Mesothelial cell of epicardium (in vitro differentiated cells): ENCODE data around the gene USP3. TPM values are rescaled to one million over a fixed set of nuclear protein-coding genes. Genes with fewer than 3 reads are reported as not detected.
A peak's percentile ranks its signal among the peaks of the same experiment; 100 is the strongest.

Experiments used
- DNase-seq, 2 experiments: peaks; one replicate each; pipeline ENCODE4 v3.0.0; 2021; ENCODE audit warnings: low spot score in 2 of 2; ENCODE audit not compliant: unreplicated experiment in 2 of 2
- H3K27ac Mint-ChIP-seq: 2 replicates; pipeline ENCODE4 v1.8.0; 2021; ENCODE audit warnings: mixed read lengths
- H3K27me3 Mint-ChIP-seq: 2 replicates; pipeline ENCODE4 v1.8.0; 2021; ENCODE audit warnings: low read depth, mixed read lengths
- H3K36me3 Mint-ChIP-seq: 2 replicates; pipeline ENCODE4 v1.8.0; 2021; ENCODE audit warnings: mixed read lengths
- H3K4me1 Mint-ChIP-seq: 2 replicates; pipeline ENCODE4 v1.8.0; 2021; ENCODE audit warnings: mixed read lengths
- H3K4me3 Mint-ChIP-seq: 2 replicates; pipeline ENCODE4 v1.8.0; 2021; ENCODE audit warnings: mild to moderate bottlenecking, moderate library complexity, mixed read lengths
- H3K9me3 Mint-ChIP-seq: 2 replicates; pipeline ENCODE4 v1.8.0; 2021; ENCODE audit warnings: mixed read lengths
- CTCF ChIP-seq: fragments of 200-600 bp; sonication (generic); IDR thresholded peaks from one replicate; pipeline ENCODE4 v1.5.0; 2021; ENCODE audit warnings: antibody characterized with exemption; ENCODE audit not compliant: unreplicated experiment
- total RNA-seq: library from RNA; stranded (reverse); gene quantifications from 3 replicates; pipeline ENCODE4 v1.2.1, GENCODE V29; 2021

The USP3 gene
- total RNA-seq, 1 donor from 2014 or later: 72.7 TPM

DNA sequence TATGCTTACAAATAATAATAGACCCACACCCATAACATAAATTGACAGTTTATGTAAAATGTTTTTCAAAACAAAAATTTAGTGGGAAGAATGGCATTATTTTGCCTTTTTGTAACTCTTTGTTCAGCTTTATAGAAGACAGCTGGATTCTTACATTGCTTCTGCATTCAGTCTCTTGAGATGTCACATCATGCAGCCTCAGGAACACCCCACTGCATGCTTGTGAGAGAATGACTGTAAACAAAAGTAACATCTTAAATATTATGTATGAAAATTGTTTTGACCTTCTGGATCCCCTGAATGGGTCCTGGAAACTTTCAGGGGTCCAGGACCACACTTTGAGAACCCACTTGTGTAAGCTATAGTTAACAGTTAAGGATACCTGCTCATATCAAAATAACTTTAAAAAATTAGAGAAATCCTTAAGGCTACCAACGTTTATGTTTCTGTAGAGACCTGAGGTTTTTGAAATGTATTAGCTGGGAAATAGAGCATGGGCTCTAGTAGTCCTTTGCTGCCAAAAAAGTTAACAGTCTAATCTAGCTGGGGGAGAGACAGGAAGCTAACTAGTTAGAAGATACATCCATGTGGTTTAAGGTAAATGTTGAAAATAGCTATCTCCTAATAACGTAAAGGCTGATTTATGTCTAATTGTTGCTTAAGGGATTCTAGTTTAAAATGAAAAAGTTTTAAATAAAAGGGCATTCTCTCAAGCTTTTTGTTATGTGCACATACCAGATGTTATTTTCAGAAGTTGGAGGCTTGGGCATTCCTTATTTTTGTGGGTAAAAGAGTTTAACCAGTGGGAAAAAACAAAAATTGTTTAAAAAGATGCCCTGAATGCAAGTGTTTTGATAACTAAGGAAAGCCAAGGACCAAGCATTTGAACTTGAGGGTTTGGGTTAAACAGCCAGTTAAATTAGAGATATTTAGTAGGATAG, 3.8 kb downstream of the USP3 start:
- H3K4me3 Mint-ChIP-seq: no peak overlapping the region
- peaks cover 58% of the 10 kb centered on the region for H3K4me1 Mint-ChIP-seq
- DNase-seq: no peak
- no peaks in the 10 kb centered on the region for H3K9me3 Mint-ChIP-seq
- H3K27me3 Mint-ChIP-seq: no peaks in the 10 kb centered on the region
- no peak for TF ChIP-seq CTCF
- H3K36me3 Mint-ChIP-seq: no peaks in the 10 kb centered on the region
- H3K27ac Mint-ChIP-seq: no peak overlapping the region

DNA sequence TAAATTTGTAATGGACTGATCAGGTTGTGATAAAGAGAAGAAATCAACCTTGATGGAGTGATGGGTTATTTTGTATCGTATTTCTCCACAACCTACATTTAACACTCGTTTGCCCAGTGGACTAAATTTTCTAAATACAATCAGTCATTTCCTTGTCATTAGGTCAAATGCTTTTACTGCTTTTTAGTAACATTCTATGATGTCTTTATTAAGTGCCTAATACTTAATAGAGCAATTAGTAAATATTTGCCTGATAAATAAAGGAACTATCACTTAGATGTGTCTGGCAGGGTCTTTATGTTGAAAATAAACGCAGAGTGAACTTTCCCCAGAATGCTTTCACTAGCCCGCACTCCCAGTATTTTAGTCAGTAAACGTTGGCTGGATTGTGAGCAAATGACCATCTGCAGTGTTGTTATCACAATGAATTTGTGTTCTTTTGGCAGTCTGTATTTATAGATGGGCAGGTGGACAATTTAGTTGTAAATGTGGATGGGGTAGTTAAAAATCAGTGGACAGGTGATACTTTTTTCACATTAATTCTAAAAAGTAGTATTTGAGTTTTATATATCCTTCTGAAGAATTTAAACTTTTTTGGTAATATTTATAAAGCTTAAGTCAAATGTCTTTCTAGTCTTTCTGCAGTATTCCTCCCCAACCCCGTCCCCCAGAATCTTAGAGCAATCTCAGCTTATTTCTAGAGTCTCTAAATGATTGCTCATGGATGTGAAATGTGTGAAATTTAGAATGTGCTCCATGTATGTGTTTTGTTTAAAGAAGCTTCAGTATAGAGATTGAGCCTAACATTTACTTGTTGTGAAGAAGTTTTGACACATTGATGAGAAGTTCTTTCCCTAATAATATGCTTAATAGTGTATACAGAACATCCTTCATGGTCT, 4.9 kb downstream of the USP3 start:
- H3K9me3 Mint-ChIP-seq: no peaks in the 10 kb centered on the region
- TF ChIP-seq CTCF: no peak
- H3K4me1 Mint-ChIP-seq: peaks cover 53% of the 10 kb centered on the region
- no peak for DNase-seq
- no peaks in the 10 kb centered on the region for H3K36me3 Mint-ChIP-seq
- H3K27me3 Mint-ChIP-seq: no peaks in the 10 kb centered on the region
- H3K27ac Mint-ChIP-seq: no peak overlapping the region
- H3K4me3 Mint-ChIP-seq: no peak overlapping the region

DNA sequence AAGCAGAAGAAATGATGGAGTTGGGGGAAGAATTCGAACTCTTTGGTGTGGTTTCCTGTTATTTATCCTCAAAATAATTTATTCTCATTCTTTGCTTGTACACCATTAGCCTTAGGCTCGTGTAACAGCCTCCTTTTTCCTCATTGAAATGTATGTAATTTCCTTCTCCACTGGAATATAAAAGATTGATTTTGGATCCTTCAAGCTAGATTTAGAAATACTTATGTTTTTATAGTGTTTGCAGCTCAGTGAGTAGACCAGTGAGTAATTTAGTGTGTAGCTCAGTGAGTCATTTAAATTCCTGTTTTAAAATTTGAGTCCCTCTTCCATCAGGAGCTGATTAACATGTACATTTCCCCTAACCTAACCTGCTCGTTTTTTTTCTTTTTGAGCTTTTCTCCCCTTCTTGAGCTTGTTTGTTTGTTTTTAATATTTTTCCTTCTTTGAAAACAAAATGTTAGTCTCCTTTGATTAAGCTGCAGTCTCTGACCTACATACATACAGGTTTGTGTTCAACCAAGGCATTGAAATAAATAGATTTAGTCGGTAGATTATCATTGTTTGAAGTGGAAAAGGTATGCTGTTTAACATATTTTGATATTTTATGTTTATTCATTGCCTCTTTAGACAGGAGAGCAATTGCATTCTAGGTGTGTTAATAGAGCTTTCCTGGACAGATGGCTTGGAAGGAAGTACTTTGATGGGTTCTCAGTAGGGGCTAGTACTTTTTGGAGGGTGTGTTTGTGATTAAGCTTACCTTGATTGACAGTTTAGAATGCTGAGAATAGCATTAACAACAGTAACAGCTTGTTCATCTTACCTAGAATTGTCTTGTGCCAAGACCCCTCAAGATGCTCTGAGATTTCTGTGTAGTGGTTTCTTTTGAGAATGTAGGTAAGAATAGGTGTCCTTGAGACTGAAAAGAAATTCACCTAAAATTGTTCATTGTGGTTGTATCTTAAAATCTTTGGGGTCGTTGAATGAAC, 5.9 kb downstream of the USP3 start:
- no peaks in the 10 kb centered on the region for H3K36me3 Mint-ChIP-seq
- no peak for DNase-seq
- TF ChIP-seq CTCF: no peak
- no peaks in the 10 kb centered on the region for H3K9me3 Mint-ChIP-seq
- H3K4me3 Mint-ChIP-seq: no peak overlapping the region
- no peaks in the 10 kb centered on the region for H3K27me3 Mint-ChIP-seq
- H3K27ac Mint-ChIP-seq: peak overlapping the region; percentile 30
- peaks cover 60% of the 10 kb centered on the region for H3K4me1 Mint-ChIP-seq

DNA sequence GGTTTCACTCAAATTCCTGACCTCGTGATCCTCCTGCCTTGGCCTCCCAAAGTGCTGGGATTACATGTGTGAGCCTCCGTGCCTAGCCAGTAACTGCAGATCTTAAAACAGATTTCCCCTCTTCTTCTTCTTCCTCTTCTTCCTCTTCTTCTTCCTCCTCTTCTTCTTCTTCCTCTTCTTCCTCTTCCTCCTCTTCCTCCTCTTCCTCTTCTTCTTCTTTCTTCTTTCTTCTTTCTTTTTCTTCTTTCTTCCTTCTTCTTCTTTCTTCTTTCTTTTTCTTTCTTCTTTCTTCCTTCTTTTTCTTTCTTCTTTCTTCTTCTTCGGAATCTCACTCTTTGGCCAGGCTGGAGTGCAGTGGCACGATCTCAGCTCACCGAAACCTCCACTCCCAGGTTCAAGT, 7.8 kb downstream of the USP3 start:
- Mint-ChIP-seq H3K36me3 (no peaks in the 10 kb centered on the region), H3K27me3 (no peaks in the 10 kb centered on the region), H3K9me3 (no peaks in the 10 kb centered on the region), H3K4me1 (peaks cover 56% of the 10 kb centered on the region), H3K4me3 (no peak overlapping the region), H3K27ac (no peak overlapping the region)
- no peak for DNase-seq
- TF ChIP-seq CTCF: no peak

DNA sequence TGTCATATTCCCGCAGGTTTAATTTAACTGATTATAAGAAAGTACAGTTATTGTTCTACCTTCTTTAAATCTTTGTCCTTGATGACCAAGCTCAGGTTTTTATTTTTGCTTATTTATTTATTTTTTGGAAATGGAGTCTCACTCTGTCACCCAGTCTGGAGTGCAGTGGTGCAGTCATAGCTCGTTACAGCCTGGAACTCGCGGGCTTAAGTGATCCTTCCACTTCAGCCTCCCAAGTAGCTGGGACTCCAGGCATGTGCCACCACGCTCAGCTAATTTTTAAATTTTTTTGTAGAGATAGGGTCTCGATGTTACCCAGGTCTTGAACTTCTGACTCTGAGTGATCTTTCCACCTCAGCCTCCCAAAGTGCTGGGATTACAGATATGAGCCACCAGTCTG, 8.9 kb downstream of the USP3 start:
- Mint-ChIP-seq H3K4me1 (peaks cover 57% of the 10 kb centered on the region), H3K27me3 (no peaks in the 10 kb centered on the region), H3K4me3 (no peak overlapping the region), H3K36me3 (no peaks in the 10 kb centered on the region), H3K9me3 (no peaks in the 10 kb centered on the region), H3K27ac (no peak overlapping the region)
- TF ChIP-seq CTCF: no peak
- DNase-seq: no peak
